Measurements from ENCODE around the gene NDRG2.
"Not testable (repeated sequence)": the region's sequence is repeated elsewhere in the genome, so short reads cannot be mapped to it uniquely, and the experiment has no call there.

The NDRG2 gene

DNA sequence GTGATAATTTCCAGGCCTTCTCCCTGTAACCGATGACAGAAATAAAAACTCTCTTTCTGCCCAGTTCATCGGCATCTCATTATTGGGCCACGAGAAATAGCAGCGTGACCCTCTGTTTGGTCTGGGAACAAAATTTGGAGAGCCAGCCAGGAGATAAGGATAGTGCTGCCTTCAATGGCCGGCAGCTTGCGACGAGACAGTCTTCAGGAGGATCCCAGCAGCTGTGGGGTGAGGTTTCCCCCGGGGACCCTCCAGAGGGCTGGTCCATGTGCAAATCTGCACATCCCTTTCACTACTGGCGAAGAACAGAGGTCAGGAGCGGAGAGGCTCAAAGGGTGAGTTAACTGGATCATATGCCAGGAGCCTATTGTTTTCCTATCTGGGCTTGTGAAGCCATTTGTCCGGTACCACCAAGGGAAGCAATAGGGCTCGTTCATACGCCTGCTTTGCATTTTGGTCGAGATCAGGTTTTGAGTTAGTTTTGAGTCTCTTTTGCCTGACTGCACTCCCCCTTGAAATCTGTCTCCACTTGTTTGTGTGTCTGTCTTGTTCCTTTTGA lies 21.0 kb downstream of the NDRG2 start:
- DNase-seq = no peak

DNA sequence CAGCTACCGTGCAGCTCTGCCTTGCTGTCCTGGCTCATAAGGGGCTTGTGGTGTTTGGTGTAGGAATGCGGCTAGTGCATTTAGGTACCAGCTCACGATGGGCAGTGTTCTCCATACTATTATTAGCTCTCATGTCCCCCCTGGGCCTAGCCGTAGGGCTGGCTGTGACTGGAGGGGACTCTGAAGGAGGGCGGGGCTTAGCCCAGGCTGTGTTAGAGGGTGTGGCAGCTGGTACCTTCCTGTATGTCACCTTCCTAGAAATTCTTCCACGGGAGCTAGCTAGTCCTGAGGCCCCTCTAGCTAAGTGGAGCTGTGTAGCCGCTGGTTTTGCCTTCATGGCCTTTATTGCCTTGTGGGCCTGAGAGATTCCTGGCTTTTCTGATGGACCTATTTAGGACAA lies 23.6 kb downstream of the NDRG2 start:
- no peak for DNase-seq

DNA sequence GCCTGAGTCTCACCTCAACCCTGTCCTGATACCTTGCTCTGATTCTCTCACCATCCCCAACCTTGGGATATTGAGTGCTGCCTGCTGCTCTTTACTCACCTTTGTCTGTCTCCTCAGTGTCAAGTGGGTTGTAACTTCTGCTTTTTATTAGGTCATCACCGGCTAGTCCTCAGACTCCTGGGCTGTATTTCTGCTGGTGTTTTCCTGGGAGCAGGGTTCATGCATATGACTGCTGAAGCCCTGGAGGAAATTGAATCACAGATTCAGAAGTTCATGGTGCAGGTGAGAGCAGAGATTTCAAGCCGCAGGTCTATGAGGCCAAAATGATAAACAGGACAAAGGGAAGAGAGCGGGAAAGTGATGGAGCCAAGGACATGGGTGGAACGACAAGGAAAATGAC lies 25.3 kb downstream of the NDRG2 start:
- DNase-seq = no peak

- DNase-seq = no peak
These were observed 26.0 kb downstream of the NDRG2 start, which contains the start of gene SLC39A2 for GRCh38 chr14:20998674-20999366. SLC39A2 (plus strand) TSS chr14:20999293; CDS start chr14:20999447, 154 bp downstream.

- no peak for DNase-seq
These were observed 26.7 kb downstream of the NDRG2 start for GRCh38 chr14:20998139-20998538.

DNA sequence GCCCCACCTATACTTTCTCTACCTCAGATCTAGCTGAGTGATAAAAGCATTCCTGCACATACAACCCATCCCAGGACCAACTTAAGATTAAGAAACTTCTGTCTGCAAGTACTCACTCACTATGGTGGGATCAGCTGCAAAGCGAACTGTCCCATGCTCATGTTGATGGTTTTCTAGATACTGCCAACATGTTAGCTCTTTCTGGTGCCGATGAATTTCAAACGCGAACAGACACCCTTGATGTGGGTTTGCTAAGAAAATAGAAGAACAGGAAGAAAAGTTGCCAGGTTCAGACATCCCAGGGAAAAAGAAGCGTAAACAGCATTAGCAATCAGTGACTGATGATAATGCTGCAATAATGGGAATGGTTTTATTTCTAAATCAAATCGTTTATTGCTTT lies 27.3 kb downstream of the NDRG2 start:
- DNase-seq = no peak

- no peak for DNase-seq
These were observed 27.7 kb downstream of the NDRG2 start for GRCh38 chr14:20997115-20997514.

GRCh38 chr14:20996521-20996920 lies 28.3 kb downstream of the NDRG2 start:
- no peak for DNase-seq

- DNase-seq = peak; percentile 76 to 77
These were observed 34.9 kb downstream of the NDRG2 start, which contains the start of gene METTL17 for GRCh38 chr14:20989787-20990600. METTL17 (plus strand) TSS chr14:20989980; CDS start chr14:20990003, 23 bp downstream.

- DNase-seq = no peak
These were observed 35.4 kb downstream of the NDRG2 start for GRCh38 chr14:20989471-20989786.

DNA sequence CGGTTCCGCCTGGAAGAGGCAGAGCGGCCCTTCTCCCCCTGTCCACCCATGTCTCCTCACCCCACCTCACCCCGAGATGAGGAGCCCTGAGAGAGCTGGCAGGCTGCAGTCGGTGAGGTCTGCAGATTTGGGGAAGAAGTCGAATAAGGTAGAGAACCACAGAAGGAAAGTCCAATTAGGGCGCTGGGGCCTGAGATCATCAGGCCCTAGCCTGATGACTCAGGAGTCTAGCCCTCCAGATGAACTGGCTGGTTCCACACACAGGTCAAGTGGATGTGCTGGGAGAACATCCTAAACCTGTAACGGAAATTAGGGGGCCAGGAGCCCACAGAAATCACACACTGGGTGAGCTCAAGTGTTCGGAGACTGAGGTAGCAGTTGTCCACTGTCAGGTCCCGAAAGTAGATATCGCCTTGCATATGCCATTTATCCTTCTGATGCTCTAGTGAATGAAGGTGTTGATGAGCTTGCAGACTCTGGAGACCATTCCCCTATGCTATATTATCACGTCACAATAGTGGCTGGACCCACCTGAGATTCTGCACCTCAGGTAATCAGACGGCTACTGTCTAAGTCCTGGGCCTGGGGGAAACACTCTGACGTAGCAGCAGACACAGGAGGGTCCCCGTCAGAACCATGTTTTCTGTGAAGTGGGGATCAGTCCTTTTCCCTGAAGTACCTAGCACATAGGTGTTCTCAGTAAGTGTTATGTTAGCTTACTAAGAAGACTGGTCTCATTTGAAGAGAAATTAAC lies 36.0 kb downstream of the NDRG2 start:
- DNase-seq = no peak

- peak in 1 of 2 donors; percentile 2 for DNase-seq
These were observed 38.0 kb downstream of the NDRG2 start for GRCh38 chr14:20986811-20987210.

- DNase-seq = not testable (repeated sequence)
These were observed 39.2 kb downstream of the NDRG2 start for GRCh38 chr14:20985650-20986049.

GRCh38 chr14:20982646-20983369 lies 42.1 kb downstream of the NDRG2 start:
- DNase-seq = no peak

DNA sequence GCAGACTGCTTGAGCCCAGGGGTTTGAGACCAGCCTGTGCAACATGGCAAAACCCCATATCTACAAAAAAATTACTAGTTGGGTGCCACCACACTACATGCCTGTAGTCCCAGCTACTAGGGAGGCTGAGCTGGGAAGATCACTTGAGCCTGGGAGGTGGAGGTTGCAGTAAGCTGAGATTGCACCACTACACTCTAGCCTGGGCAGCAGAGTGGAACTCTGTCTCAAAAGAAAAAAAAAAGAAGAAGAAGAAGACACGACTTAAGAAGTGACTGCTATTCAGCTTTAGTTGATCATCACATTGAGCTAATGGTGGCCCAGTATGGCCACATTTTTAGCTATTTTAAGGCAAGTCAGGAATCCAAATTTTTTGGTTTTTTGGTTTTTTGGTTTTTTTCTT lies 44.0 kb downstream of the NDRG2 start:
- no peak for DNase-seq

- DNase-seq = no peak
These were observed 46.2 kb downstream of the NDRG2 start for GRCh38 chr14:20978687-20979086.

GRCh38 chr14:20976291-20976690 lies 48.6 kb downstream of the NDRG2 start:
- DNase-seq = no peak

DNA sequence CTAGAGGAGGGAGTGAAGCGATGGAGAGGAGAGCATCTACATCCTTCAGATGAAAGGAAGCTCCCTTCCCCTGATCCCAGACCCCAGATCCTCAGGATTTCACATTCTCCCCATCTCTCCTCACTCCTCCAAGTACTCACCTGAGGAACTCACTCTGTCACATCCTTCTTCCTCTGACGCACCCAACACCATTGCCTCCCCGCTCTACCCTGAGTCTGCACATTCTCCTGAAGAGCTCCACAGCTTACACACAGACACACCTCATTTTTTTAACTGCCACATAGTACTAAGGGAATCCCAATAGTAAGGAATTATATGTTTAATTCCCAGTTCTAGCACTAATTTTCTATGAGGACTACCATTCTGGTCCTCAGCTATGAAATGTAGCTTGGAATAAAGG lies 51.4 kb downstream of the NDRG2 start:
- DNase-seq = no peak

- DNase-seq = no peak
These were observed 53.2 kb downstream of the NDRG2 start for GRCh38 chr14:20971705-20972021.

DNA sequence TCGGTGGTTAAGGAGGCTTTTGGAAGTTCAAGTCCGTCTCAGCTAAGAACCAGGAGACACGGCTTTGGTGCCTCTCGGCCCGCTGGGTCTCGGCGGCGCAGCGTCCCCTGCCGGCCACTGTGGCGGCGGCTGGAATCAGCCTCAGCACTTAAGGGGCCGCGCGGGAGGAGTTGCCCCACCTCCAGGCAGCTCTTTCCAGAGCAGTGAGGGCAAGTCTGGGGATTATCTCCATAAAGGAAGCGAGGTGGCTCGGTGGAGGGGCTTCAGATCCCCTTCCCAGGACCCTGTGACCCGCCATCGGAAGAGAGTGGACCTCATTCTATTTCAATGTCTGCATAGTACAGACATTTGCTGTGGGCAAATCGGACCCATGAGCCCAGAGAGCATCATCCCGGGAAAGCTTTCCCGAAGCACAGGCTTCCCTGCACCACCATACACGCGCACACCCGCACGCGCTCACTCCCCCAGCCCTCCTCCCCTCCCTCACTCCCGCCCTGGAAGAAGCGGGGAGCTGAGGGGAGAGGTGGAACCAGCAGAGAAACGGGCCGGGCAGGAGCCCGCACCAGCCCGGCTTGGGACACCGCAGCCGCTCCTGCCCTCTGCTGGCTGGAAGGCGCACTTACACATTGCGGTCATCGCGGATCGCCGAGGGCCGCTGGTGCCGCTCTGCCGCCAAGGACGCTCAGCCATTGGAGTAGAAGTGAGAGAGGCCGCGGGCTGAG lies 53.7 kb downstream of the NDRG2 start:
- DNase-seq = peak; percentile 51 to 89

DNA sequence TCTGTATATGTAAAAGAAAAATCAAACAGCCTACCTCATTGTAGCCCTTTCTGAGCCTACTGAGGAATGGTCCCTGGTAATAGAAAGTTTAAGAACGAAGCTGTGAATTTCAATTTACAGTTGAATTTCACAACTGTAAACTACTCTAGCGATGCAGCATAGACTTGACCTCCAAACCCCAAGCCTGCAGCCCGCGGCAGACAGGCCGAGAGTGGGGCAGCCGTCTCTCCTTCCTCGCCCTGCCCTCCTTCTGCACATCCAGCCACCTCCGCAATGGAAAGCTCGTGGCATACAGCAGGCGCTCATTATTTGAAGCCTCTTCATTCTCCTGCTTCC lies 54.2 kb downstream of the NDRG2 start:
- DNase-seq = no peak

DNA sequence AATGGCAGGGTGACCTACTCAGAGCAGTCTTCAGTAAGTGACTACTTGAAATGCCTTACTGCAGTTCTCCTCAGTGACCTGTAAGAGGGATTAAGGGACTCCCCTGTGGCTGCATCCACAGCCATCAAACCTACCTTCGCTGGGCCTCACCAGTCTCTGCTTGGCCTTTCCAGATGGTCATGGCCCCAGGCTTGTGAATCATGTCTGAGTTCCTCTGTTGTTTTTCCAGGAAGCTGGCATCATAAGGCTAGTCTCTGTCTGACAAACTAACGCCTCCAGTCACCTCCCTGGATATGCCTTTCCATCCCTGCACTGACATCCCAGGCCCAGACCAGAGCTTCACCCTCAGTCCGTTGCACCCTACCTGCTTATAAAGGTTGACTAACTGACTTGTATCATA lies 55.5 kb downstream of the NDRG2 start:
- no peak for DNase-seq

Measured in bone marrow (tissue), 2 donors.